Upper lobe of left lung (tissue), 4 donors: ENCODE data around the gene ARHGAP1.

Source experiments
- CTCF ChIP-seq, 6 experiments: fragments of 450-650 bp in 4 of 6; fragments of 200-600 bp in 2 of 6; sonication (generic) in 2 of 6; IDR thresholded peaks; one replicate each; pipeline ENCODE4 v1.5.1; 2016 to 2019; ENCODE audit warnings: antibody characterized with exemption in 6 of 6
- POLR2A ChIP-seq, 4 donors: fragments of 450-650 bp; IDR thresholded peaks; one replicate each; pipeline ENCODE4 v1.5.1; 2016 to 2017; ENCODE audit warnings: antibody characterized with exemption in 4 of 4, mild to moderate bottlenecking in 2 of 4
- POLR2AphosphoS5 ChIP-seq, 2 donors: sonication (generic); formaldehyde crosslinking; IDR thresholded peaks; one replicate each; pipeline ENCODE4 v1.5.1; 2017; ENCODE audit warnings: antibody characterized with exemption in 2 of 2

- no peak for TF ChIP-seq CTCF (IDR thresholded peaks at IDR 0.05)
- no peak for TF ChIP-seq POLR2AphosphoS5 (IDR thresholded peaks at IDR 0.05)
- TF ChIP-seq POLR2A (IDR thresholded peaks at IDR 0.05), result no peak
Observed at GRCh38 chr11:46667043-46667481, 33.4 kb downstream of the ARHGAP1 start.
